ENCODE results near the gene HSFX3. TPM values are rescaled to one million over a fixed set of nuclear protein-coding genes. Genes with fewer than 3 reads are reported as not detected.
"Not testable (repeated sequence)": the region's sequence is repeated elsewhere in the genome, so short reads cannot be mapped to it uniquely, and the experiment has no call there.

The HSFX3 gene
- total RNA-seq, 1 donor from 2014 or later = not detected

- Mint-ChIP-seq H3K9me3 (ENCODE audit: unreplicated experiment) (peaks cover 4% of the 10 kb centered on the region), H3K4me3 (ENCODE audit: unreplicated experiment) (peak overlapping the region; percentile 90), H3K27ac (ENCODE audit: unreplicated experiment) (peak overlapping the region; percentile 98), H3K36me3 (ENCODE audit: unreplicated experiment) (no peaks in the 10 kb centered on the region), H3K4me1 (ENCODE audit: low read depth, unreplicated experiment) (no peaks in the 10 kb centered on the region), H3K27me3 (ENCODE audit: unreplicated experiment) (no peaks in the 10 kb centered on the region)
- TF ChIP-seq CTCF (IDR thresholded peaks at IDR 0.05; ENCODE audit: partially characterized antibody, unreplicated experiment) = no peak
- peak; percentile 19 for DNase-seq
Observed at GRCh38 chrX:149541521-149542047, 8.1 kb downstream of the HSFX3 start.

GRCh38 chrX:149540621-149541520 lies 8.9 kb downstream of the HSFX3 start, which contains the start of gene EOLA1:
EOLA1 (plus strand) TSS chrX:149541012; CDS start chrX:149545631, 4,619 bp downstream.
- H3K36me3 Mint-ChIP-seq (ENCODE audit: unreplicated experiment) = no peaks in the 10 kb centered on the region
- peak within 1 kb of the TSS; percentile 98 for H3K27ac Mint-ChIP-seq (ENCODE audit: unreplicated experiment)
- H3K4me1 Mint-ChIP-seq (ENCODE audit: low read depth, unreplicated experiment) = no peaks in the 10 kb centered on the region
- no peaks in the 10 kb centered on the region for H3K27me3 Mint-ChIP-seq (ENCODE audit: unreplicated experiment)
- H3K4me3 Mint-ChIP-seq (ENCODE audit: unreplicated experiment) = peak within 1 kb of the TSS; percentile 90
- H3K9me3 Mint-ChIP-seq (ENCODE audit: unreplicated experiment) = peaks cover 4% of the 10 kb centered on the region
- TF ChIP-seq CTCF (IDR thresholded peaks at IDR 0.05; ENCODE audit: partially characterized antibody, unreplicated experiment) = no peak
- DNase-seq = peak; percentile 74

GRCh38 chrX:149540131-149540620 lies 9.5 kb downstream of the HSFX3 start:
- Mint-ChIP-seq H3K4me3 (ENCODE audit: unreplicated experiment) (peak overlapping the region; percentile 90), H3K27me3 (ENCODE audit: unreplicated experiment) (no peaks in the 10 kb centered on the region), H3K27ac (ENCODE audit: unreplicated experiment) (peak overlapping the region; percentile 98), H3K4me1 (ENCODE audit: low read depth, unreplicated experiment) (no peaks in the 10 kb centered on the region), H3K36me3 (ENCODE audit: unreplicated experiment) (no peaks in the 10 kb centered on the region), H3K9me3 (ENCODE audit: unreplicated experiment) (peaks cover 4% of the 10 kb centered on the region)
- DNase-seq = peak; percentile 88
- no peak for TF ChIP-seq CTCF (IDR thresholded peaks at IDR 0.05; ENCODE audit: partially characterized antibody, unreplicated experiment)

GRCh38 chrX:149539283-149540130 lies 10.2 kb downstream of the HSFX3 start:
- Mint-ChIP-seq H3K9me3 (ENCODE audit: unreplicated experiment) (peaks cover 4% of the 10 kb centered on the region), H3K36me3 (ENCODE audit: unreplicated experiment) (no peaks in the 10 kb centered on the region), H3K4me1 (ENCODE audit: low read depth, unreplicated experiment) (no peaks in the 10 kb centered on the region), H3K4me3 (ENCODE audit: unreplicated experiment) (peak overlapping the region; percentile 89), H3K27me3 (ENCODE audit: unreplicated experiment) (no peaks in the 10 kb centered on the region), H3K27ac (ENCODE audit: unreplicated experiment) (peak overlapping the region; percentile 94)
- no peak for TF ChIP-seq CTCF (IDR thresholded peaks at IDR 0.05; ENCODE audit: partially characterized antibody, unreplicated experiment)
- DNase-seq = peak; percentile 83

GRCh38 chrX:149537474-149537873 lies 12.2 kb downstream of the HSFX3 start:
- not testable (repeated sequence) for H3K27me3 Mint-ChIP-seq (ENCODE audit: unreplicated experiment); H3K27ac Mint-ChIP-seq (ENCODE audit: unreplicated experiment); H3K9me3 Mint-ChIP-seq (ENCODE audit: unreplicated experiment); H3K4me3 Mint-ChIP-seq (ENCODE audit: unreplicated experiment); H3K4me1 Mint-ChIP-seq (ENCODE audit: low read depth, unreplicated experiment); DNase-seq; H3K36me3 Mint-ChIP-seq (ENCODE audit: unreplicated experiment)

- not testable (repeated sequence) for H3K36me3 Mint-ChIP-seq (ENCODE audit: unreplicated experiment); H3K27ac Mint-ChIP-seq (ENCODE audit: unreplicated experiment); H3K4me3 Mint-ChIP-seq (ENCODE audit: unreplicated experiment); H3K4me1 Mint-ChIP-seq (ENCODE audit: low read depth, unreplicated experiment); H3K9me3 Mint-ChIP-seq (ENCODE audit: unreplicated experiment); H3K27me3 Mint-ChIP-seq (ENCODE audit: unreplicated experiment); DNase-seq
Observed at GRCh38 chrX:149534926-149535602, 14.7 kb downstream of the HSFX3 start.

GRCh38 chrX:149533999-149534398 lies 15.7 kb downstream of the HSFX3 start:
- not testable (repeated sequence) for H3K4me1 Mint-ChIP-seq (ENCODE audit: low read depth, unreplicated experiment); DNase-seq; H3K9me3 Mint-ChIP-seq (ENCODE audit: unreplicated experiment); H3K4me3 Mint-ChIP-seq (ENCODE audit: unreplicated experiment); H3K27ac Mint-ChIP-seq (ENCODE audit: unreplicated experiment); H3K27me3 Mint-ChIP-seq (ENCODE audit: unreplicated experiment); H3K36me3 Mint-ChIP-seq (ENCODE audit: unreplicated experiment)

Data from glutamatergic neuron (in vitro differentiated cells).